MCF 10A (cell line): Measurements from ENCODE around the gene SEMA4F. TPM values are rescaled to one million over a fixed set of nuclear protein-coding genes. Genes with fewer than 3 reads are reported as not detected.

Experiments
- BruUV-seq: library from RNA; stranded (reverse); fragments of 400-500 nt; replicated peaks from 2 replicates; lab custom pipeline; 2021; lab: Mats Ljungman, UMichigan
- CTCF ChIA-PET: fragments of 300-600 bp; sonication (Branson Sonifier 250); formaldehyde crosslinking; extraction: SDS; loops from one replicate; lab custom pipeline; 2021; ENCODE audit warnings: antibody characterized with exemption, inconsistent platforms; lab: Yijun Ruan, JAX
- POLR2A ChIA-PET: fragments of 300-600, 350-650 bp; sonication (Branson Sonifier 250); formaldehyde crosslinking; extraction: SDS; loops from one replicate; lab custom pipeline; 2020; ENCODE audit warnings: antibody characterized with exemption, inconsistent platforms; lab: Yijun Ruan, JAX
- DNase-seq: peaks from one replicate; pipeline ENCODE4 v3.0.0-alpha.2; 2018; ENCODE audit not compliant: unreplicated experiment
- H3K27ac Mint-ChIP-seq: one replicate; pipeline ENCODE4 v1.8.0; 2022; ENCODE audit warnings: mild to moderate bottlenecking, low read depth, mixed read lengths; ENCODE audit not compliant: unreplicated experiment
- H3K27me3 Mint-ChIP-seq: one replicate; pipeline ENCODE4 v1.8.0; 2022; ENCODE audit warnings: mixed read lengths; ENCODE audit not compliant: insufficient read depth, unreplicated experiment
- H3K36me3 Mint-ChIP-seq: one replicate; pipeline ENCODE4 v1.8.0; 2022; ENCODE audit warnings: mild to moderate bottlenecking, moderate library complexity, mixed read lengths; ENCODE audit not compliant: insufficient read depth, unreplicated experiment
- H3K4me1 Mint-ChIP-seq: one replicate; pipeline ENCODE4 v1.8.0; 2022; ENCODE audit warnings: mixed read lengths; ENCODE audit not compliant: insufficient read depth, unreplicated experiment
- H3K4me3 Mint-ChIP-seq: one replicate; pipeline ENCODE4 v1.8.0; 2022; ENCODE audit warnings: mild to moderate bottlenecking, moderate library complexity, mixed read lengths; ENCODE audit not compliant: unreplicated experiment
- H3K9me3 Mint-ChIP-seq: one replicate; pipeline ENCODE4 v1.8.0; 2022; ENCODE audit warnings: mixed read lengths; ENCODE audit not compliant: unreplicated experiment
- intact Hi-C: fragments of 100-400 bp; cut with micrococcal nuclease; formaldehyde crosslinking; loops from 2 replicates; pipeline ENCODE4 v1.14.1; 2022
- total RNA-seq: library from RNA; stranded (reverse); gene quantifications from 2 replicates; pipeline ENCODE4 v1.2.3, GENCODE V29; 2022
- TF ChIP-seq, protein P1 (sequence below): fragments of 200-600 bp; IDR thresholded peaks from one replicate; pipeline ENCODE4 v1.8.0; 2022; ENCODE audit warnings: antibody characterized with exemption, mild to moderate bottlenecking; ENCODE audit not compliant: unreplicated experiment

The SEMA4F gene
- total RNA-seq, 1 experiment from 2014 or later, result 5.2 TPM

- Mint-ChIP-seq H3K4me3 (no peak overlapping the region), H3K9me3 (no peaks in the 10 kb centered on the region), H3K36me3 (no peaks in the 10 kb centered on the region), H3K27me3 (no peaks in the 10 kb centered on the region), H3K4me1 (peaks cover 6% of the 10 kb centered on the region), H3K27ac (no peak overlapping the region)
- intact Hi-C loops, result no loop called here
- CTCF ChIA-PET, result interaction anchor here (0.7 to 12.3 kb wide), 9 partner anchors 10 to 935 kb away, joined by 3 to 219 read pairs (median 43); partner anchors contain the start of gene HK2
- POLR2A ChIA-PET, result interaction anchor here (0.8 to 5.2 kb wide), 2 partner anchors 28 to 164 kb away, joined by 3 to 36 read pairs; no protein-coding TSS in a partner anchor
- BruUV-seq, result no TSS peak
- TF ChIP-seq, protein P1, sequence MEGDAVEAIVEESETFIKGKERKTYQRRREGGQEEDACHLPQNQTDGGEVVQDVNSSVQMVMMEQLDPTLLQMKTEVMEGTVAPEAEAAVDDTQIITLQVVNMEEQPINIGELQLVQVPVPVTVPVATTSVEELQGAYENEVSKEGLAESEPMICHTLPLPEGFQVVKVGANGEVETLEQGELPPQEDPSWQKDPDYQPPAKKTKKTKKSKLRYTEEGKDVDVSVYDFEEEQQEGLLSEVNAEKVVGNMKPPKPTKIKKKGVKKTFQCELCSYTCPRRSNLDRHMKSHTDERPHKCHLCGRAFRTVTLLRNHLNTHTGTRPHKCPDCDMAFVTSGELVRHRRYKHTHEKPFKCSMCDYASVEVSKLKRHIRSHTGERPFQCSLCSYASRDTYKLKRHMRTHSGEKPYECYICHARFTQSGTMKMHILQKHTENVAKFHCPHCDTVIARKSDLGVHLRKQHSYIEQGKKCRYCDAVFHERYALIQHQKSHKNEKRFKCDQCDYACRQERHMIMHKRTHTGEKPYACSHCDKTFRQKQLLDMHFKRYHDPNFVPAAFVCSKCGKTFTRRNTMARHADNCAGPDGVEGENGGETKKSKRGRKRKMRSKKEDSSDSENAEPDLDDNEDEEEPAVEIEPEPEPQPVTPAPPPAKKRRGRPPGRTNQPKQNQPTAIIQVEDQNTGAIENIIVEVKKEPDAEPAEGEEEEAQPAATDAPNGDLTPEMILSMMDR, result no peak
- no peak for DNase-seq
Observed at GRCh38 chr2:74712223-74713053, 58.4 kb downstream of the SEMA4F start.

GRCh38 chr2:74714691-74715080, 60.6 kb downstream of the SEMA4F start:
- Mint-ChIP-seq H3K36me3 (no peaks in the 10 kb centered on the region), H3K27ac (no peak overlapping the region), H3K4me3 (peak overlapping the region; percentile 79), H3K4me1 (no peaks in the 10 kb centered on the region), H3K27me3 (no peaks in the 10 kb centered on the region), H3K9me3 (no peaks in the 10 kb centered on the region)
- BruUV-seq, result no TSS peak
- intact Hi-C loops, result loop anchor here (1.0 to 2.0 kb wide), 4 partner anchors 24 to 268 kb away; no protein-coding TSS in a partner anchor
- ChIA-PET POLR2A (interaction anchor here (1.9 to 5.2 kb wide), 4 partner anchors 11 to 161 kb away, joined by 8 to 36 read pairs (median 22); partner anchors contain the start of gene HK2), CTCF (interaction anchor here (0.6 to 12.3 kb wide), 40 partner anchors 9 to 804 kb away, joined by 3 to 219 read pairs (median 4); partner anchors contain the start of gene HK2)
- TF ChIP-seq, protein P1, result no peak
- DNase-seq, result no peak

GRCh38 chr2:74715081-74715791, 61.2 kb downstream of the SEMA4F start:
- peak overlapping the region; percentile 79 for H3K4me3 Mint-ChIP-seq
- intact Hi-C loops, result loop anchor here (1.0 to 2.0 kb wide), 4 partner anchors 24 to 267 kb away; no protein-coding TSS in a partner anchor
- BruUV-seq, result TSS peak; percentile 24
- TF ChIP-seq, protein P1, result peak; percentile 73
- no peak overlapping the region for H3K27ac Mint-ChIP-seq
- H3K36me3 Mint-ChIP-seq, result no peaks in the 10 kb centered on the region
- CTCF ChIA-PET, result interaction anchor here (0.5 to 12.3 kb wide), 37 partner anchors 9 to 900 kb away, joined by 3 to 219 read pairs (median 5); partner anchors contain the start of gene HK2
- no peaks in the 10 kb centered on the region for H3K4me1 Mint-ChIP-seq
- H3K27me3 Mint-ChIP-seq, result no peaks in the 10 kb centered on the region
- DNase-seq, result peak; percentile 84
- POLR2A ChIA-PET, result interaction anchor here (1.0 to 5.2 kb wide), 5 partner anchors 10 to 160 kb away, joined by 4 to 36 read pairs (median 16); partner anchors contain the start of gene HK2
- H3K9me3 Mint-ChIP-seq, result no peaks in the 10 kb centered on the region
